ENCODE measurements around the gene HARBI1. TPM values are rescaled to one million over a fixed set of nuclear protein-coding genes. Genes with fewer than 3 reads are reported as not detected.

The HARBI1 gene, protein sequence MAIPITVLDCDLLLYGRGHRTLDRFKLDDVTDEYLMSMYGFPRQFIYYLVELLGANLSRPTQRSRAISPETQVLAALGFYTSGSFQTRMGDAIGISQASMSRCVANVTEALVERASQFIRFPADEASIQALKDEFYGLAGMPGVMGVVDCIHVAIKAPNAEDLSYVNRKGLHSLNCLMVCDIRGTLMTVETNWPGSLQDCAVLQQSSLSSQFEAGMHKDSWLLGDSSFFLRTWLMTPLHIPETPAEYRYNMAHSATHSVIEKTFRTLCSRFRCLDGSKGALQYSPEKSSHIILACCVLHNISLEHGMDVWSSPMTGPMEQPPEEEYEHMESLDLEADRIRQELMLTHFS
- total RNA-seq (1 to 10 TPM; 3.2 to 5.6 (median 4.4) TPM), polyA plus RNA-seq (1 to 10 TPM; 1.4 to 3.4 (median 2.1) TPM)
- long read RNA-seq, donor 1, partial matches to known transcripts = 0 of 2 reads
- long read RNA-seq, donor 1, other reads (novel, unspliced or antisense) = 0 of 2 reads
- long read RNA-seq, donor 2 = 0 reads

DNA sequence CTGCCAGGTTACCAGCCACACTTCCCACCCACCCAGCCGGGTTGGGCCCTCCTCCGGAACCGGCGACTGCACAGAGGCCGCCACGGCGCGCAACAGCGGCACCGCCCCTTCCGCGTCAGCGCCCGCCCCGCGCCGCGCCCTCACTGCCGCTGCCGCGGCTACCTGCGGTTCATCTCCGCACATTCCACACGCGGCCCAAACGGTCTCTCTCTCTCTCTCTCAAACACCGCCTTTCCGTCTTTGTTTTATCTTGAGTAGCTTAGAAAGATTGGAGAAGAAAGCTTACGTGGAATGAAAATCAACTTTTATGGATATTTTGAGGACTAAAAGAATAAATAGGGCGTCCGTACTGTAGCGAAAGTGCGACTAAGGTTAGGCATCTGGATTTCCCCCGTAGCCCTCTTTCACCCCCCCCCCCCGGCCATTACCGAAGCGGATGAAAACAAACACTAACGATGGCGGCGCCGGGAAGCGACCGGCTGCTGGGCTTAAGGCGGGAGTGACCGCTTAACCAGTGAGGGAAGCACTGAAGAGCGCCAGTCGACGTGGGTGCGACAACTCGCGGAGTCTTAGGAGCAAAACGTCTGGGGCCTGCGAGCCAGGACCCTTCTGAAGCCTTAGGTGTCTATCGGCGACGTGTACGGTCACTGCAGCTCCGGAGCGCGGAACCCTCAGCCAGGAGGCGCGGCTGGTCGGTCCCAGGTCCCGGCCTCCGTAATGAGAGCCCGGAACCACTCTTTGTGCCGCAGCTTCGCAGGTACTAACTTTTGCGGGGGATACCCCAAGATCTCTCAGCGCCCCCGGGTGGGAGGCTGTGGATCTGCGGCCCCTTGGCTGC is at the start of gene HARBI1, which contains the start of gene ATG13:
Gene HARBI1, minus strand, starts transcription at position 94 of the 838 bp plus-strand sequence. CDS start 990 bp downstream, outside the sequence.
Gene ATG13, plus strand, starts transcription at position 420 of the 838 bp plus-strand sequence. CDS start 26,739 bp downstream, outside the sequence.
- Histone ChIP-seq H3K4me3 (peak within 1 kb of the TSS; percentile 78 to 99 (median 96)), H3K27ac (peak within 1 kb of the TSS; percentile 91 to 99 (median 98)), H3K9me3 (no peaks in the 10 kb centered on the region), H3K36me3 (peaks cover 0 to 31% (median 12%) of the 10 kb centered on the region in 6 donors), H3K4me1 (peaks cover 14 to 84% (median 53%) of the 10 kb centered on the region in 6 donors), H3K27me3 (replicated peaks in 1 of 7) (no peaks in the 10 kb centered on the region)
- 0 to 1% (median 1%) methylated on average over 60 to 72 of the region's 72 CpGs for WGBS, 5 donors
- intact Hi-C loops (cut with DNase I; ENCODE audit: low total_unique reads) = no loop called here
- DNase-seq = peak; percentile 99
- no peak for TF ChIP-seq POLR2A (IDR thresholded peaks at IDR 0.05)
- TF ChIP-seq POLR2AphosphoS5 (IDR thresholded peaks at IDR 0.05) = peak; percentile 78 to 85 (median 84)
- TF ChIP-seq, protein P1, sequence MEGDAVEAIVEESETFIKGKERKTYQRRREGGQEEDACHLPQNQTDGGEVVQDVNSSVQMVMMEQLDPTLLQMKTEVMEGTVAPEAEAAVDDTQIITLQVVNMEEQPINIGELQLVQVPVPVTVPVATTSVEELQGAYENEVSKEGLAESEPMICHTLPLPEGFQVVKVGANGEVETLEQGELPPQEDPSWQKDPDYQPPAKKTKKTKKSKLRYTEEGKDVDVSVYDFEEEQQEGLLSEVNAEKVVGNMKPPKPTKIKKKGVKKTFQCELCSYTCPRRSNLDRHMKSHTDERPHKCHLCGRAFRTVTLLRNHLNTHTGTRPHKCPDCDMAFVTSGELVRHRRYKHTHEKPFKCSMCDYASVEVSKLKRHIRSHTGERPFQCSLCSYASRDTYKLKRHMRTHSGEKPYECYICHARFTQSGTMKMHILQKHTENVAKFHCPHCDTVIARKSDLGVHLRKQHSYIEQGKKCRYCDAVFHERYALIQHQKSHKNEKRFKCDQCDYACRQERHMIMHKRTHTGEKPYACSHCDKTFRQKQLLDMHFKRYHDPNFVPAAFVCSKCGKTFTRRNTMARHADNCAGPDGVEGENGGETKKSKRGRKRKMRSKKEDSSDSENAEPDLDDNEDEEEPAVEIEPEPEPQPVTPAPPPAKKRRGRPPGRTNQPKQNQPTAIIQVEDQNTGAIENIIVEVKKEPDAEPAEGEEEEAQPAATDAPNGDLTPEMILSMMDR (IDR thresholded peaks at IDR 0.05 in 8 of 11, conservative IDR thresholded peaks at IDR 0.05 in 3 of 11) = peak in 10 of 11 experiments; percentile 55 to 88 (median 79)

DNA sequence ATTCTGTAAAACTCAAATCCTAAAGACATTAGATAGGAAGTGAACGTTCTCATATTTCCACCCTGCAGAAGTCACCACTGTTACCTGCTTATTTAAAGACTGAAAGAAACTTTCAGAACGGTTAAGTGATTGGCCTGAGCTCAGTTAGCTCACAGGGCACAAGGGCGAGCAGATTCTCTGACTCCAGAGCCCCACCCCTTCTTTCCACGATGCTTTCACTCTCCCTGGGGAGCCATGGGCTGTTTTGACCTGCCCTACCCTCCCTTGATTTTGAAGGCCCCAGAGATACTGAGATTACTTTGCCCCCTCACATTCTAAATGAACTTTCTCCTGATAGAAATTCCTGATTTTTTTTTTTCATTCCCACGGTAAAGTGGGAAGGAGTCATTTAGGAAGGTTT is 49.5 kb upstream of the HARBI1 start:
- Histone ChIP-seq H3K27ac (peak overlapping the region in 7 of 8 donors; percentile 15 to 67 (median 44)), H3K4me3 (no peak overlapping the region), H3K27me3 (replicated peaks in 1 of 7) (no peaks in the 10 kb centered on the region), H3K9me3 (no peaks in the 10 kb centered on the region), H3K36me3 (peaks cover 0 to 100% (median 89%) of the 10 kb centered on the region in 6 donors), H3K4me1 (peaks cover 9 to 53% (median 23%) of the 10 kb centered on the region in 6 donors)
- 57 to 77% (median 70%) methylated on average over 5 of the region's 5 CpGs for WGBS, 5 donors
- no peak for DNase-seq
- TF ChIP-seq POLR2A (IDR thresholded peaks at IDR 0.05) (no peak), POLR2AphosphoS5 (IDR thresholded peaks at IDR 0.05) (no peak)
- TF ChIP-seq, protein P1 (IDR thresholded peaks at IDR 0.05 in 8 of 11, conservative IDR thresholded peaks at IDR 0.05 in 3 of 11) = no peak
- intact Hi-C loops (cut with DNase I; ENCODE audit: low total_unique reads) = no loop called here

DNA sequence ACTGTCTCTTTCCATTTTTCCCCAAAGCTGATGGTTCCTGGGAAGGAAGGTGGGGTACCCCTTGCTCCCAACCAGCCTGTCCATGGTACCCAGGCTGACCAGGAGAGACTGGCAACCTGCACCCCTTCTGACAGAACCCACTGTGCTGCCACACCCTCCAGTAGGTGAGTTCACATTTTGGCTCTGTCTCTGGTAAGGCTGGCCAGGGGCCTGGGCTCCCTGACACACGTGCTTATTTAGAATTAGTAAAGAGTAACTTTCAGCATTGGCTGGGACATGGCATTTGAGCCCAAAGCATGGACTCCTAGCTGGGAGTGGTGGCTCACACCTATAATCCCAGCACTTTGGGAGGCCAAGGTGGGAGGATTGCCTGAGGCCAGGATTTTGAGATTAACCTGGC is 48.3 kb upstream of the HARBI1 start:
- TF ChIP-seq, protein P1 (IDR thresholded peaks at IDR 0.05 in 8 of 11, conservative IDR thresholded peaks at IDR 0.05 in 3 of 11) = no peak
- TF ChIP-seq POLR2A (IDR thresholded peaks at IDR 0.05) = no peak
- TF ChIP-seq POLR2AphosphoS5 (IDR thresholded peaks at IDR 0.05) = no peak
- no peaks in the 10 kb centered on the region for H3K27me3 ChIP-seq (replicated peaks in 1 of 7)
- 38 to 97% (median 90%) methylated on average over 1 of the region's 1 CpG for WGBS, 5 donors
- H3K27ac ChIP-seq = peak overlapping the region in 7 of 8 donors; percentile 0 to 67 (median 33)
- H3K4me3 ChIP-seq = no peak overlapping the region
- no peak for DNase-seq
- H3K36me3 ChIP-seq = peaks cover 0 to 100% (median 84%) of the 10 kb centered on the region in 6 donors
- intact Hi-C loops (cut with DNase I; ENCODE audit: low total_unique reads) = no loop called here
- H3K9me3 ChIP-seq = no peaks in the 10 kb centered on the region
- peaks cover 1 to 41% (median 12%) of the 10 kb centered on the region in 6 donors for H3K4me1 ChIP-seq

Data from spleen (tissue), 13 donors.